IPS DF 4.7 (cell line): Measurements from ENCODE around the gene DLG2.
A peak's percentile ranks its signal among the peaks of the same experiment; 100 is the strongest.
"Not testable (repeated sequence)": the region's sequence is repeated elsewhere in the genome, so short reads cannot be mapped to it uniquely, and the experiment has no call there.

Experiments used
- DNase-seq: peaks from one replicate; pipeline ENCODE4 v3.0.0-alpha.2; 2013; ENCODE audit warnings: low spot score; ENCODE audit errors: extremely low read depth

DLG2 gene

GRCh38 chr11:85236211-85236610 is 390.9 kb downstream of the DLG2 start:
- no peak for DNase-seq

- no peak for DNase-seq
These were observed 394.6 kb downstream of the DLG2 start for GRCh38 chr11:85232559-85232958.

- no peak for DNase-seq
These were observed 395.6 kb downstream of the DLG2 start for GRCh38 chr11:85231588-85231987.

- DNase-seq = not testable (repeated sequence)
These were observed 397.4 kb downstream of the DLG2 start for GRCh38 chr11:85229723-85230122.

GRCh38 chr11:85196968-85197367 is 430.2 kb downstream of the DLG2 start:
- DNase-seq = no peak

DNA sequence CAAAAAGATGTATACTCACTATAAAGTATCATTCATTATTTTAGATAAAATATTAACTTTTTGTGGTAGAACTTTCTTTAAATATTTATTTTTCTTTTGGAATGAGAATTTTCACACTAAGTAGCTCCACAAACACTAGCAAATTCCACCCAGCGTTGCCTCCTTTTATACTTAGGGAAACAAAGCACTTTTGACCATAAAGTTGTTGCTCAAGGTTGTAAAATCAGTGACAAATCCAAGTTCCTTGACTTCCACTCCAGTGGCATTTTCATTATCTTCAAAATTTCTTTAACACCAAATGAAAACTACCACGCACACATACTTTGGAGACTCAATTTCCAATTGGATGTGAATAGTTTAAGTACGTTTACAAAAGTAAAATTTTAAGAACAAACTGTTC is 431.2 kb downstream of the DLG2 start:
- DNase-seq = no peak

- no peak for DNase-seq
These were observed 439.2 kb downstream of the DLG2 start for GRCh38 chr11:85187992-85188391.

DNA sequence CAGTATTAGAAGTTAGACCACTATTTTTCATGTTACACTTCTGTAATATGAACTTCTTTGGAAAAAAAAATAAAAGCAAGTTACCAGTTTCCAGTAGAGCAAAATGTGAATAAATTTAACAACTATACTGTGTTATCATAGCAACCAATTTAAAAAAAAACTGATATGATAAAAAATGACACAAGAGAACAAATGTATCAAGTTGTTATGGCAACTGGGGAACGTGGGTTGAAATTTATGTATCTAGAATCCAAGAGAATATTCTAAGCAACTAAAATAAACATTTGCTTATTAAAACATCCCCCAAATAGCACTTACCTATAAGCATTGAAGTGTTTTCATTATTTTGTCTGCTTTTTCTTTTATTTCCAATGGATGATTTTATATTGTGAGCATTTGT is 442.4 kb downstream of the DLG2 start:
- DNase-seq = no peak

- peak; percentile 14 for DNase-seq
These were observed 444.4 kb downstream of the DLG2 start for GRCh38 chr11:85182441-85183387.

- no peak for DNase-seq
These were observed 446.6 kb downstream of the DLG2 start for GRCh38 chr11:85180528-85180927.

DNA sequence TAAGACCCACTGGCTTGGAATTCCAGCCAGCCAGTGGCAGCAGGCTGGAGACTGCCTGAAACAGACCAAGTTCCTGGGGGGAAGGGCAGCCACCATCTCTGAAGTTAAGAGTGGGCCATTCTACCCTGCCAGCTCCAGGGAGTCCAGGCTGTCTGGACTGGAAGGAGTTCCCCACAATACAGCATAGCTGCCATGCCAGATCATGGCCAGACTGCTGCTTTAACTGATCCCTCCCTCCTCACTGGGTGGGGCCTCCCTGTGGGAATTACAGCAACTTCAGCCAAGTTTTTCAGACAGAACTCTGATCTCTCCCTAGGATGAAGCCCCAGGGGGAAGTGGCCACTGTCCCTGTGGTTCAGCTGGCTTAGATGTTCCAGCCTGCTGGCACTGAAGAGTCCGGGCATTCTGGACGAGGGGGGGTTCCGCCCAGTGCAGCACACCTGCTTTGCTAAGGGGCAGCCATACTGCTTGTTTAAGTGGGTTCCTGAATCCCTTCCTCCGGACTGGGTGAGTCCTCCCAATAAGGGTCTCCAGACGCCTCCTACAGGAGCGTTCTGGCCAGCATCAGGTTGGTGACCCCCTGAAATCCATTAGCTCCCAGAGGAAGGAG is 455.4 kb downstream of the DLG2 start:
- DNase-seq = no peak

DNA sequence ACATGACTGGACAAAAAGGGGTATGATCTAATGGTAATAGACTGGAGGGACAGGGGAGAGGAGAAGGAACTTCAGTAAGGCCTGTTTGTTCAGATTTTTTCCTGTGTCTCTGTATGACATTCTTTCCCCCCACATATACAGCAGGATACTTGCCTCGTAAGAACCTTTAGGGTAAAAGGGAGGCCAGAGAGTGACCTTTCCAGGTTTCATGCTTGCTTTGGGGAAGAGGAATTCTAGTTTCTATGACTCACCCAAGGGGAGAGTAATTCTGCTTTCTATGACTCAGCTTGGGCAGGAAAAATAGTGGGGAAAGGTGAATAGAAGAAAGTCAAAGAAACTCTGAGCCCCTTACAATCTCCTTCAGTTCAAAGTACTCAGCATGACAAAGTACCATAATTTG is 457.0 kb downstream of the DLG2 start:
- no peak for DNase-seq

DNA sequence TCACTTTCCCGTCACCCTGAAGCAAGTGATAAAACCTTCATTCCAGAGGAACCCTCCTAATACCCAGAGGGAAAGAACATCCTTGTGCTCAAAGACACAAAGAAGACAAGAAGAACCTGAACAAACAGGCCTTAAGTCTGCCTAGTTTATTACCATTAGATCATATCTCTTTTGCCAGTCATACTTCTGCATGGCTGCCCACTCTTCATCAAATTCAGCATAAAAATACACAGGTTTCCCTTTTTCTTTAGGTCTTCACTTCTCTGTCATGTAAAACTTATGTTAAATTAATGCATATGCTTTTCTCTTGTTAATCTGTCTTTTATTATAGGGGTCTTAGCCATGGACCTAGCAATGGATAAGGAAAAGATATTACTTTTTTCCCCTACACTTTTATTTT is 459.7 kb downstream of the DLG2 start:
- no peak for DNase-seq

GRCh38 chr11:85167038-85167437 is 460.1 kb downstream of the DLG2 start:
- DNase-seq = no peak

DNA sequence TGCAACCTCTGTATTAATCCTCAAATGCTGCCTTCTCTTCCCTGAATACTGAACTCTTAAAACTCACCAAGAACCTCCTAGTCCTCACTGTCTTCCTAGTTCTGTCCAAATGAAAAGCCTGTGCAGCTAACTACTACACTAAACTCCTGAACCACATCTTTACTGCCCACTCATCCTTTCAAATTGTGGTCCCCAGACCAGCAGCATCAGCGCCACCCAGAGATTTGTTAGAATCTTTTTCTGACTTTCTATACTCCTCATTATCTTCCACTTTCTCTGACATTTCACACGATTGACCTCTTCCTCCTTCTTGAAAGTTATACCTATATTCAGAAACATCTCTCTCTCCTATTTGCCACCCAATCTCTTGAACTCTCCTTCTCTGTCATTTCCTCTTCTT is 461.3 kb downstream of the DLG2 start:
- DNase-seq = no peak

GRCh38 chr11:85164743-85165142 is 462.4 kb downstream of the DLG2 start:
- no peak for DNase-seq

- no peak for DNase-seq
These were observed 472.9 kb downstream of the DLG2 start for GRCh38 chr11:85154294-85154693.

- DNase-seq = no peak
These were observed 489.5 kb downstream of the DLG2 start for GRCh38 chr11:85137597-85137996.

GRCh38 chr11:85133636-85134035 is 493.5 kb downstream of the DLG2 start:
- no peak for DNase-seq

- no peak for DNase-seq
These were observed 494.1 kb downstream of the DLG2 start for GRCh38 chr11:85132851-85133585.

GRCh38 chr11:85127349-85127748 is 499.8 kb downstream of the DLG2 start:
- DNase-seq = no peak

DNA sequence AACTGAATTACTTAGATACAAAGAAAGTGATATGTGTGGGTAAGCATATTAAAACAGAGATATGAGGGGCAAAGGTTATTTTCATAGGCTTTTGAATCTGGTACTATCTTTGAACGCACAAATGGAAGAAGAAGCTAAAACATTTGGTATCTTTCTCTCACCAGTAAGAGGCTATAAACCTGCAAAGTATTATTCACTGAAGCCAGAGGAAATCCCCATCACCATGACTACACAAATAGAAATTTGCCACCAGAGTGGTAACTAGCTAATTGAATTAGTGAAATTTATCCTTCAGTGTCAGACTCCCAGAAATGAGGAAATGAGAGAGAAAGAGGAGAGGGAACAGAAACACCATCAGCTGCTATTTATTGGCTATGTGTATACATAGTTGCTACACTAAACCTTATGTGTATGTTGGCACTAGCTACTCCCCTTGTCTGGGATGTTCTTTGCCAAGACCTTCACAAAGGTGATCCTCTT is 503.4 kb downstream of the DLG2 start:
- no peak for DNase-seq
